AG04449 (cell line): Measurements from ENCODE around the gene RETREG2.

Experiments used
- CTCF ChIA-PET: fragments of 350-600 bp; formaldehyde crosslinking; extraction: SDS; loops from one replicate; lab custom pipeline; 2021; ENCODE audit warnings: antibody characterized with exemption; lab: Yijun Ruan, JAX
- POLR2A ChIA-PET: fragments of 400-600, 350-600 bp; formaldehyde crosslinking; extraction: SDS; loops from one replicate; lab custom pipeline; 2020; ENCODE audit warnings: antibody characterized with exemption, inconsistent platforms; lab: Yijun Ruan, JAX
- DNase-seq: peaks from one replicate; pipeline ENCODE4 v3.0.0-alpha.2; 2010; ENCODE audit warnings: low read depth, low spot score
- H3K4me3 ChIP-seq: 2 replicates; pipeline ENCODE4 v1.5.1; 2011; ENCODE audit warnings: low read depth, mild to moderate bottlenecking, control low read depth, low read length
- TF ChIP-seq, protein P1 (sequence below): IDR thresholded peaks from one replicate; pipeline ENCODE4 v1.5.1; 2011; ENCODE audit warnings: mild to moderate bottlenecking, moderate library complexity, low read length, control low read depth, inconsistent platforms; ENCODE audit not compliant: insufficient read depth; ENCODE audit errors: missing control alignments

The RETREG2 gene

DNA sequence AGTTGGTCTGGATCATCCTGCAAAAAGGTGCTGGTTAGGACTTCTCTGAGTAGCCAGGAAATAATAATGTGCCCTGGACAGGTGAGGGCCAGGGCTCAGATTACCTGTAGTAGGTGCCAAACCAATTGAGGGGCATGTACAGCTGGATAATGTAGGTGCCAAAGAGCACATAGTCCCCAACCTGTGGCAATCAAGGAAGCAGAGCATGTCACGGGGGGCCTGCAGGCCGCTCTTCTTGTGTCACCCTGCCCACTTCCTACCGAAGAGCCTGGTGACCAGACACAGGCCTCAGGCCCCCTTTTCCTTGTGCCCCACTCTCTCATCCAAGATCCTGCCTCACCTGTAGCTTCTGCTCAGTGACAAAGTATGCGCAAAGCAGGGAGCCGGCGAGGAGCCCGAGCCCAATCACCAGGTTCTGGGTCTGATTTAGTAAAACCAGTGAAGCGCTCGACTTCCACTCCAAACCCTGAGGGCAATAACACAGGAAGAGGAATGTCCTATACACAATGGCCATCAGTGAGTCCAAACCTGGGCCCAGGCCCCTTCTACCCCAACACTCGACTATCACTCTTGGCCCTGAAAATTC lies 35.5 kb downstream of the RETREG2 start:
- DNase-seq, result no peak
- H3K4me3 ChIP-seq, result no peak overlapping the region
- TF ChIP-seq, protein P1, sequence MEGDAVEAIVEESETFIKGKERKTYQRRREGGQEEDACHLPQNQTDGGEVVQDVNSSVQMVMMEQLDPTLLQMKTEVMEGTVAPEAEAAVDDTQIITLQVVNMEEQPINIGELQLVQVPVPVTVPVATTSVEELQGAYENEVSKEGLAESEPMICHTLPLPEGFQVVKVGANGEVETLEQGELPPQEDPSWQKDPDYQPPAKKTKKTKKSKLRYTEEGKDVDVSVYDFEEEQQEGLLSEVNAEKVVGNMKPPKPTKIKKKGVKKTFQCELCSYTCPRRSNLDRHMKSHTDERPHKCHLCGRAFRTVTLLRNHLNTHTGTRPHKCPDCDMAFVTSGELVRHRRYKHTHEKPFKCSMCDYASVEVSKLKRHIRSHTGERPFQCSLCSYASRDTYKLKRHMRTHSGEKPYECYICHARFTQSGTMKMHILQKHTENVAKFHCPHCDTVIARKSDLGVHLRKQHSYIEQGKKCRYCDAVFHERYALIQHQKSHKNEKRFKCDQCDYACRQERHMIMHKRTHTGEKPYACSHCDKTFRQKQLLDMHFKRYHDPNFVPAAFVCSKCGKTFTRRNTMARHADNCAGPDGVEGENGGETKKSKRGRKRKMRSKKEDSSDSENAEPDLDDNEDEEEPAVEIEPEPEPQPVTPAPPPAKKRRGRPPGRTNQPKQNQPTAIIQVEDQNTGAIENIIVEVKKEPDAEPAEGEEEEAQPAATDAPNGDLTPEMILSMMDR, result no peak
- ChIA-PET CTCF (interaction anchor here (0.6 to 3.2 kb wide), 7 partner anchors 42 to 82 kb away, joined by 3 to 17 read pairs (median 3); partner anchors contain the start of genes DNAJB2 and SLC23A3), POLR2A (no interaction called here)

DNA sequence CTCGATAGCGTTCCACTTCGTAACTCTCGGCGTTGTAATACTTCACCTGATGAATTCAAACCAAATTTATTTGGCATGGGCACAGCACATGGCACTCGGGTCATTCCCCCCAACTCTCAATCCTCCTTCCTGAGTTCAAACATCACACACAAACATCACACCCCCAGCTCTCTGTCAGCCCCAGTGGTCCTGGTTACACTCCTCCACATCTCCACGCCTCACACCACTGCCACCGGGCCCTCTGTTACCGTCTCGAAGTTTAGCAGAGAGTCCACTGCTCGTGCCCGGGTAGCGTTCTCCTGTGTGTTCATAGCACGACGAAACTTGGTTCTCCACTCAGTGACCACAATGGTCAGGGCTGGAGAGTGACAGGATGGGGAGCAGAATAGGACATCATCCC lies 36.1 kb downstream of the RETREG2 start:
- DNase-seq, result no peak
- ChIA-PET CTCF (interaction anchor here (0.6 to 5.8 kb wide), 5 partner anchors 43 to 81 kb away, joined by 3 to 40 read pairs (median 3); partner anchors contain the start of genes DNAJB2 and NHEJ1), POLR2A (no interaction called here)
- TF ChIP-seq, protein P1, result no peak
- no peak overlapping the region for H3K4me3 ChIP-seq

DNA sequence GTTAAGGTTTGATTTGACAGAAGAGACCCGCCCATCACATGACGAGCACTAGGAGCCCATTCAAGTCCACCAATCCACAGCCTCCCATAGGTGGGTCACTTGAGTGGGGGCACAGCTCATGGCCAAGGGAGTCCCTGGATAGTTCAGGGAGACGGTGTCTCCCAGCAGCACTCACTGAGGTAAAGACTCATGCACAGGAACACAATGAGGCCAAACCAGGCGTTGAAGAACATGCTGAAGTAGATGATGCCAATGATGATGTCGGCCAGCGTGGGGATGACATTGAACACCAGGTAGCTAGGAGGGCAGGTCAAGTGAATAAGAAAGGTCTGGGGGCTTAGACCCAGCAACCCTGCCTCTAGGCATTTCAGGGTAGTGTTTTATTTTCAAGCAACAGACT lies 36.7 kb downstream of the RETREG2 start:
- CTCF ChIA-PET, result interaction anchor here (0.9 to 5.8 kb wide), 7 partner anchors 40 to 80 kb away, joined by 3 to 40 read pairs (median 4); partner anchors contain the start of genes DNAJB2 and NHEJ1
- POLR2A ChIA-PET, result no interaction called here

DNA sequence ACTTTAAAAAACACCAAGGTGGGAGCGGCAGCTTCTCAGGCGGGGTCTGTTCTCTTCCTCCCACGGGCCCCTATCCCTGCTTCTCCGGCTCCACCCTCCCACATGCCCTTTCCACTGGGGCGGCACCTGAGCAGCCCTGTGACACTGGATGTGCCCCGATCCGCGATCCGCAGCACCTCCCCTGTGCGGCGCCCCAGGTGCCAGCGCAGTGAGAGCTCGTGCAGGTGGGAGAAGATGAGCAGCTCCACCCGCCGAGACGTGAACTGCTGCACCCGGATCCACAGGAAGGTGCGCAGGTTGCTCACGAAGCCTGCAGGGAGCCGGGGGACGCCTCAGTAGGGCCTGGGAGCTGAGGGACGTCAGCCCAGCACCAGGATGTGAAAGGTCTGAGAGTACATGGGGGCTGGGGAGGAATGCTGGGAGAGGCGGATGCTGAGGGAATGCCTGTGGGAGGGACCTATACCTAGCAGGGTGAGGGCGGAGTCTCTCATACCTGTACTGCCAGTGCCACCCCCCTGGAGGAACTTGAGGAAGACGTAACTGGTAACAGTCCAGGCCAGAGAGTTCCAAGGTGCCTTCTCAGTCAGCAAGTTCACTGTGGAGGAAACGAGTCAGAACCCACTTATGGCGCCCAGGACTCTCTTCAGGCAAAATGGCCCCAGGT lies 37.9 kb downstream of the RETREG2 start:
- TF ChIP-seq, protein P1, result no peak
- DNase-seq, result no peak
- ChIA-PET CTCF (interaction anchor here (0.8 to 5.8 kb wide), 9 partner anchors 8 to 79 kb away, joined by 3 to 40 read pairs (median 5); partner anchors contain the start of gene NHEJ1), POLR2A (no interaction called here)
- no peak overlapping the region for H3K4me3 ChIP-seq

More for the DNA sequence above, 36.7 kb downstream of the RETREG2 start:
- H3K4me3 ChIP-seq, result no peak overlapping the region
- no peak for DNase-seq
- TF ChIP-seq, protein P1, result no peak

DNA sequence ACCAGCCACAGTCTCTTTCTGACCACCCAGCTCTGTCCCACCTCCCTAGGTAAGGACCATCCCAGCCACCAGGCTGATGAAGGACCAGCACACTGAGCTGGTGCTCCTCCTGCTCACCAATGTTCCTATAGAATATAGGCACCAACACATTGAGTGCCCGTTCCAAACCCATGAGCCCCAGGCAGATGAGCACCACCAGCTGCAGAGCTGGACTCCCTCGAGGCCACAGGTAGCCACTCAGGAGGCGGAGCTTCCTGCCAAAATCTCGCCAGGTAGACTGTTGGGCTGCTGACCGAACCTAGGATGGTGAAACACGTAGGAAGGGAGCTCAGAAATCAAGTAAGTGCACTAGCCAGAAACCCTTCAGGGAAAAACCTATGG lies 38.5 kb downstream of the RETREG2 start:
- ChIA-PET POLR2A (no interaction called here), CTCF (interaction anchor here (0.8 to 5.8 kb wide), 6 partner anchors 9 to 79 kb away, joined by 3 to 40 read pairs (median 10); partner anchors contain the start of gene NHEJ1)
- DNase-seq, result no peak
- H3K4me3 ChIP-seq, result no peak overlapping the region
- TF ChIP-seq, protein P1, result no peak
